ENCODE data around the gene E4F1. TPM values are rescaled to one million over a fixed set of nuclear protein-coding genes. Genes with fewer than 3 reads are reported as not detected.

E4F1 gene
- total and polyA plus RNA-seq, 9 of the 15 experiments (the other 6 are each of a cell fraction or from before 2014, with no cell fraction given): 0.48 to 94.9 (median 20.4) TPM

DNA sequence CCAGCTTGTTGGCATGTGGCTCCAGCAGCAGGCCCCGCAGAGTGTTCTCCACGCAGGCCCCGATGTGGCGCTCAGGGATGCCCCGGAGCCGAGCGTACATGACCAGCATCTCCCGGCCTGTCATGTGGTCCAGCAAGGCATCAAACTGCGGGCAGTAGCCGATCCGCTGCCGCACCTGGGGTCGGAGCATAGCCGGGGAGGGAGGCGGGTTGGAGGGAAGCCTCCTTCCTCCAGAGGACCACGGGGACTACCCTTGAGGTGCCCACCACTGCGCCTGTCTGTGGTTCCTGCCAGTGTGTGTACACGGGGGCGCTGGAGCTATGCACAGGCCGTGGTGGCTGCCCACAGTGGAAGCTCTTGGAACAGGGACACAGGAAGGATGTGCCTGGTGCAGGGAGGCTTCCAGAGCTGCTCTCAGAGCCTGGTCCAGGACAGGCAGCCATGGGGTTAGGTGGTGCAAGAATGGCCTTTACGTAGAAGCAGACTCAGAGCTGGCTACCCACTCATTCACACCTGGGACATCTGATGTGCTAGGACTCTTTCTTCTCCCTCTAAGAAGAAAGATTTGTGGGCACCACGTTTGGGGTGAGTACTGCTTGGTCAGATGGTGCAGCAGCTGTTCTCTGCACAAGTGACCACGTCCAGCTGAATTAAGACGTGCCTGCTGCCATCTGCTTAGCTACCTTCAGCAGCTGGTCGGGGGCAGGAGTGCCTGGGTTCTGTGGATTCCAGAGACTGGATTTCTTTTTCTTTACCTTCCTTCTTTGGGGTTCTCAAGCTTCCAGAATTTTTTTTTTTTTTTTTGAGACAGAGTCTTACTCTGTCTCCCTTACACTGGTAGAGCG lies 55.8 kb downstream of the E4F1 start:
- intact Hi-C loops (cut with micrococcal nuclease) (no loop called here), in situ Hi-C loops (cut with MboI) (no loop called here)
- 78% methylated on average over 20 of the region's 26 CpGs for WGBS (ENCODE audit: insufficient coverage, low coverage, missing lambda C conversion rate)
- Histone ChIP-seq H3K9ac (ENCODE audit: insufficient read depth in 1 of 2, low read depth in 2 of 2, low read length in 2 of 2) (peak overlapping the region in 1 of 2 experiments; percentile 52; a peak in 2 of 4 replicates), H3K9me1 (ENCODE audit: control insufficient read depth, insufficient read depth, low read length) (no peaks in the 10 kb centered on the region), H2AFZ (ENCODE audit: low read depth, low read length) (no peak overlapping the region), H3K4me2 (ENCODE audit: insufficient read depth, low read length) (no peak overlapping the region), H4K20me1 (replicated peaks; ENCODE audit: control insufficient read depth, insufficient read depth, low read length) (no peaks in the 10 kb centered on the region), H3K27ac (ENCODE audit: extremely low read depth, low read depth, low read length) (no peak overlapping the region), H3K4me3 (no peak overlapping the region), H3K9me3 (replicated peaks; ENCODE audit: control insufficient read depth, insufficient read depth, low read depth, low read length) (no peaks in the 10 kb centered on the region), H3K36me3 (ENCODE audit: control insufficient read depth, insufficient read depth, low read length) (peaks cover 50% of the 10 kb centered on the region; the same call in 2 of the 3 replicates), H3K79me2 (ENCODE audit: control insufficient read depth, insufficient read depth, low read length) (no peaks in the 10 kb centered on the region), H3K4me1 (replicated peaks in 1 of 2; ENCODE audit: control insufficient read depth in 2 of 2, insufficient read depth in 2 of 2, low read length in 2 of 2) (peaks cover 0 to 23% of the 10 kb centered on the region in 2 experiments; a peak in 1 of 5 replicates), H3K27me3 (ENCODE audit: control insufficient read depth in 2 of 2, insufficient read depth in 2 of 2, low read length in 2 of 2) (no peaks in the 10 kb centered on the region)
- ATAC-seq (no peak), FAIRE-seq (no peak), DNase-seq (ENCODE audit: extremely low read depth in 1 of 4, low spot score in 3 of 4) (no peak)
- ChIA-PET POLR2A (interaction anchor here (0.6 to 1.4 kb wide), 5 partner anchors 8 to 315 kb away, joined by 3 to 6 read pairs (median 3); partner anchors contain the start of genes RPS2 and TRAF7), CTCF (ENCODE audit: low intra/inter-chr PET ratio) (no interaction called here)
- TF ChIP-seq RREB1 (CRISPR knock-in tag; IDR thresholded peaks at IDR 0.05) (no peak), ZNF644 (tag; IDR thresholded peaks at IDR 0.05; ENCODE audit: low read depth) (no peak), SRSF7 (optimal IDR thresholded peaks at IDR 0.05; ENCODE audit: low read depth, low read length) (no peak), MAZ (CRISPR knock-in tag; conservative IDR thresholded peaks at IDR 0.05 in 1 of 2, IDR thresholded peaks at IDR 0.05 in 1 of 2) (no peak), LEF1 (IDR thresholded peaks at IDR 0.05) (no peak), SREBF1 (IDR thresholded peaks at IDR 0.05; ENCODE audit: borderline replicate concordance, low read depth, low read length) (no peak), TARDBP (IDR thresholded peaks at IDR 0.05) (no peak), ZNF232 (CRISPR knock-in tag; IDR thresholded peaks at IDR 0.05) (no peak), ZNF24 (IDR thresholded peaks at IDR 0.05) (no peak), FOXK2 (conservative IDR thresholded peaks at IDR 0.05 in 1 of 2, IDR thresholded peaks at IDR 0.05 in 1 of 2; ENCODE audit: low read depth in 2 of 2) (no peak), THRB (CRISPR knock-in tag; conservative IDR thresholded peaks at IDR 0.05) (no peak)
- TF ChIP-seq, protein P1, sequence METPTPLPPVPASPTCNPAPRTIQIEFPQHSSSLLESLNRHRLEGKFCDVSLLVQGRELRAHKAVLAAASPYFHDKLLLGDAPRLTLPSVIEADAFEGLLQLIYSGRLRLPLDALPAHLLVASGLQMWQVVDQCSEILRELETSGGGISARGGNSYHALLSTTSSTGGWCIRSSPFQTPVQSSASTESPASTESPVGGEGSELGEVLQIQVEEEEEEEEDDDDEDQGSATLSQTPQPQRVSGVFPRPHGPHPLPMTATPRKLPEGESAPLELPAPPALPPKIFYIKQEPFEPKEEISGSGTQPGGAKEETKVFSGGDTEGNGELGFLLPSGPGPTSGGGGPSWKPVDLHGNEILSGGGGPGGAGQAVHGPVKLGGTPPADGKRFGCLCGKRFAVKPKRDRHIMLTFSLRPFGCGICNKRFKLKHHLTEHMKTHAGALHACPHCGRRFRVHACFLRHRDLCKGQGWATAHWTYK (CRISPR knock-in tag; IDR thresholded peaks at IDR 0.05): no peak
- BruUV-seq (replicated peaks): no TSS peak

Data from K562 (cell line).